AML-193 (cell line): ENCODE data around the gene CCDC71L.

Experiments
- DNase-seq, 2 experiments: peaks; one replicate each; lab custom pipeline; 2025; lab: John Stamatoyannopoulos, UW

Gene CCDC71L

DNA sequence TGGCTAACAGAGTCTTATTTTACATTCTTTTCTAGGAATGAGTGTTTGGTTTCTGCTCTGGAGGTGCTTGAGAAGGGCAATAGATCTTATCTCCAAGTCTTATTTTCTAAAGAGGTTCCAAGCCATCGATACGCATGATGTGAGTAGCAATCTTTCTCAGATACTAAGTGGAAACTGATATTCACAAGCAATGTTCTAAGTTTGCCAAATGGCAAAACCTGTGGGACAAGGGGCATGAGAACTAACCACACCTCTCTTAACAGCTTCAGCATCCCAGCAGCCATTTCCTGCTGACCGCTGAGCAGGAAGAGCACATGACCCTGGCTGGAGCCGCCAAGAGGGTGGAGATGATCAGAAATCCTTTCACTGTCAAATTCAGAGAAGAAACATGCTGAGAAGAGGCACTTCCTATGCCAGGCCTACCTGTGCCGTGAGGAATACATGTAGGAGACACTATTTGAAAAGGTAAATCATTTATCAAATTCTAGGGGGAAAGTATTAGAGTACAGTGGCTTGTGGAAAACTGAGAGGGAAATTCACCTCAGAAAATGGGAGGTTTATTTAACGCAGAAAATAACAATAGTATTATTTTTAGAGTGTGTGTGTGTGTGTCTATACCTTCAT is 35.2 kb downstream of the CCDC71L start:
- no peak for DNase-seq

DNA sequence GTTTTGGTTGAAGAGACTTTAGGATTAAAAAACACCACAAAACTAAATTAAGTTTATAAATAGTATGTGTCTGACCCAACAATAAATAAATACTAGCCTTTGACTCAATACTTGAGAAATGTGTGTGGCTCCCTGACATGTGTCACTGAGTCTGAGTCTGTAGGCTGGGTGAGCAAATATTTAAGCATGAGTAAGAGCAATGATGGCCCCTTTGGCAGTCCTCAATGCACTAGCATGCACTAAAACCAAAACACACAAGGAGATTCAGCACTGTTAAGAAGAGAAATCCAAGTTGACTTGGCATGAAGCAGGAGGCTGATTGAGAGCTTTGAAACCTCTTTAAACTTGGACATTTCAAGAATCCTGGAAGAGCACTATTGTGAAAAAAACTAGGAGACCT is 37.1 kb downstream of the CCDC71L start:
- no peak for DNase-seq

DNA sequence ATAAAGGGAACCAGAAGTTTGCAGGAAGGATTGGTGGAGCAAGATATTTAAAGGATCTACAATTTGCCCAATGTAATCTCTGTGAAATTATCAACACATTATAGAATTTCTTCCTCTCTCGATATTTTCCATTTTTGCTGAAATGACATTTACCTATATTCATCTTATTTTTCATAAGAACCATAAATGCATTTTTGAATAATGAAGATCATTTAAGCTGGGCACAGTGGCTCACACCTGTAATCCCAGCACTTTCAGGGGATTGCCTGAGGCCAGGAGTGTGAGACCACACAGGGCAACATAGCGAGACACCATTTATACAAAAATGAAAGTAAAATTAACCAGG is 37.7 kb downstream of the CCDC71L start:
- no peak for DNase-seq

DNA sequence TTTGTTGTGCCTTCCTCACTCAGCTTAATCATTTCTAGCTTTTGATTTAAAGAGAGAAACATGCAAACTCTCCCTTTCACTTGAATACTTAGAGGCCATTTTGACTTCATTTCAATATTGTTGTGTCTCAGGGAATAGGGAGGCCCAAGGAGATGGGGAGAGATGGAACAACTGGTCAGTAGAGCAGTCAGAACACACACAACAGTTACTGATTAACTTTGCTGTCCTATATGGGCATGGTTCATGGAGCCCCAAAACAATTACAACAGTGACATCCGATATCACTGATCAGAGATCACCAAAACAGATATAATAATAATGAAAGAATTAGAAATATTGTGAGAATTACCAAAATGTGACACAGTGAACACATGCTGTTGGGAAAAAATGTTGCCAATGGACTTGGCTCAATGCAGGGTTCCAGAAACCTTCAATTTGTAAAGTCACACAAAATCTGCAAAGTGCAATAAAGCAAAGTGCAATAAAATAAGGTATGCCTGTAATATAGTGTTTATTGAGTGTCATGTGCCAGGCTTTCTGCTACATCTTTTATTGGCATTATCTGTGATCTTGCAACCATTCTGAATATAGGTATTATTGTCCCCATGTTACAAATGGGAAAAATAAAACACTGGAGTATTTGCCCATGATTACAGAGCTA is 38.2 kb downstream of the CCDC71L start:
- no peak for DNase-seq

DNA sequence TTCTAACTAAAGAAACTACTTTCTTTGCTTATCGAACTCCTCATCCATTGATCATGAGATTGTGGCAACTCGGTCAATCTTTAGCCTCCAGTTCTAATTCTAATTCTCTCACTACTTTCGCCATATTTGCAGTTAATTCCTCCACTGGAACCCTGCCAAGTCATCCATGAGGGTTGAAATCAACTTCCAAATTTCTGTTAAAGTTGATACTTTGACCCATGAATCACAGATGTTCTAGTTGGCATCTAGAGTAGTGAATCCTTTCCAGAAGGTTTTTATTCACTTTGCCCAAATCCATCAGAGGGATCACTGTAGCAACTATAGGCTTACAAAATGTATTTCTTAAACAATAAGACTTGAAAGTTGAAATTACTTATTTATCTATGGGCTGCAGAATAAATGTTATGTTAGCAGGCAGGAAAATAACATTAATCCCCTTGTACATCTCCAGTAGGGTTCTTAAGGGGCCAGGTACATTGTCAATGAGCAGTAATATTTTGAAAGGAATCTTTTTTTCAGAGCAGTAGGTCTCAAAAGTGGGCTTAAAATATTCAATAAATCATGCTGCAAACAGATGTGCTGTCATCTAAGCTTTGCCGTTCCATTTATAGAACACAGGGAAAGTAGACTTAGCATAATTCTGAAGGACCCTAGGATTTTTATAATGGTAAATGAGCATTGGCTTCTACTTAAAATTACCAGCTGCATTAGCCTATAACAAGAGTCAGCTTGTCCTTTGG is 39.4 kb downstream of the CCDC71L start:
- no peak for DNase-seq

DNA sequence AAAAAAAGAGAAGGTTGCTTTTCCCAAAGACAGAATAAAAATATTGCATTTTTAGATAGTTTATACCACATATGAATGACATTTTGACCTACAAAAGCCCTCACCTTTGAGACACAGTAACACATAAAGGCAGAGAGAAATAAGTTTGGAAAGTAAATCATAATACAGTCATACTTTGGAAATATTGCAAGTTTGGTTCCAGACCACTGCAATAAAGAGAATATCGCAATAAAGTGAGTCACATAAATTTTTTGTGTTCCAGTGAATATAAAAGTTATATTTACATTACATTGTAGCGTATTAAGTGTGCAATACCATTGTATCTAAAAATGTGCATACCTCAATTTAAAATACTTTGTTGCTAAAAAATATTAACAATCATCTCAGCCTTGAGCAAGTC is 40.3 kb downstream of the CCDC71L start:
- no peak for DNase-seq

DNA sequence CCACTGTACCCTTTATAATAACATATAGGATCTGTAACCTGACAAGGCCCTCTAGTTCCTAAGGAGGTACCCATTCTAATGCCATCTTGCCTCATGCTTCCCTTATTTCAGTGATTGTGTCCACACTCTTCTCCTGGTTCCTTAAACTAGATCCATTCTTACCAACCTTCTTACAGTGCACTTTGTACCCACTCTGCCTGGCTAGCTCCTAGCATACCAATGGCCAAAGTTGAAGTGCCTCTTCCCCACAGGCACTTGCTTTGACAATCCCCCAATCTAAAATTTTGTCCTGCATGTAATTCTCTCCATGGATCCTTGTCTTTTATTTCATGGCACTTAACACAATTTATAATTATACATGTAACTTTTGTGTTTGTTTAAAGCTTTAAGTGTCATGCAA is 40.9 kb downstream of the CCDC71L start:
- no peak for DNase-seq

DNA sequence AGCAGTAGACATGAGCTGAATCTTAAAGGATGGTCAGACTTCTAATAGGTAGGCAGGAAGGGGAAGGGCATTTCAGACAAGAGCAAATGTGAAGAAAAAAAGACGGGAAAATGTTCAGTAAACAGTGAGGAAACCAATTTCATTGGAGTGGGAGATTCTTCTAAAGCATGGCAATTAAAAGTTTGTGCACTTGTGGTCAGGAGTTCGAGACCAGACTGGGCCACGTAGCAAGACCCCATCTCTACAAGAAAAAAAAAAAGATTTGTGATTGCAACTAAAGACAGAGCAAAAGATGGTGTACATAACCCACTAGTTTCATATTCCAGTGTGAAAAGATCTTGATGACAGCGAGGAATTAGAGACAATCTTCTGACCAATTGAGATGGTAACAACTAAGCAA is 41.7 kb downstream of the CCDC71L start:
- no peak for DNase-seq

DNA sequence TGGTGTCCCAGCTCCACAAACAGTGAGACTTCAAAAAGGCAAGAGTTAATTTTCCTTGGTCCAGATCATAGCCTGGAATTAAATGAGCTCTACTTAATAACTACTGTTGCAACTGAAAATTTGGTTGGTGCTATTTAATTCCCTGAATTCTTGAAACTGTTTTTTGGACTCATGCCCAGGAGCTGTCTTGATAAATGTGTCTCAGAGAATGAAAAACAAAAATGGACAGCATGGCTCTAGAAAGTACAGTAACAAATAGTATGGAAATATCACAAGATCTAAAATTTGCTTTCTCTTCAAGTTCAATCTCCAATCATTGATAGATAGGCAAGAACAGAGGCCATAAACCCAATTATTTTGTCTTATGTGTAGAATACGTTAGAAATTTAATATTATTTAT is 42.5 kb downstream of the CCDC71L start:
- no peak for DNase-seq

DNA sequence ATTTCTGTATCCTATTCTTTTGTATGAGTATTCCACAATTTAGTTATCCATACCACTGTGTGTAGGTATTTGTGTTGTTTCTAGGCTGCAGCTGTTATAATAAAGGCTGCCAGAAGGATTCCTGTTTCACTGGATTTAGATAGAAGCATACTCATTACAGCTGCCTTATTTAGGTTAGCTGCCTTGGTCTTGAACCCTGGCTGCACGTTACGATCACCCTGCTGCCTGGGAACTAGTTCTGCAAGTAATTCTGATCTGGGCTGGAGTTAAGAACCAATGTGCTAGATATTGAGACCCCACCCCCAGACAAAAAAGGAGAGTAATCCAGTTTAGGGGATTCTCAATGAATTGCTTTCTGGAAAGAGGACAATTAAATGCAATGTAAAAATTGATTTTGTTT is 43.1 kb downstream of the CCDC71L start:
- DNase-seq = no peak

DNA sequence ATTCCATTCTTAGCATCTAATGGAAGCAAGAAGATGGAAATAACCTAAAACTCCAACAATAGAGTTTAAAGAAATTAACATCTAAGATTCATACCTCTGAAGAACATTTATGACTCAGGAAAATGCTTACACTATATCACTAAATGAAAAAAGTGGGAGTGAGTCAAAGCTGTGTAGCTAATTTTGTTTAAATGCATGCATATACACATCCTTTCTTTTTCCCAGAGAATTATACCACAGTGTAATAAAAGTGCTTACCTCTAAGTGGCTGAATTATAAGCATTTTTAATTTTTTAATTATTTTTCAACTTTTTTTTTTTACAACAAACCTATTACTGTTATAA is 44.3 kb downstream of the CCDC71L start:
- DNase-seq = no peak

DNA sequence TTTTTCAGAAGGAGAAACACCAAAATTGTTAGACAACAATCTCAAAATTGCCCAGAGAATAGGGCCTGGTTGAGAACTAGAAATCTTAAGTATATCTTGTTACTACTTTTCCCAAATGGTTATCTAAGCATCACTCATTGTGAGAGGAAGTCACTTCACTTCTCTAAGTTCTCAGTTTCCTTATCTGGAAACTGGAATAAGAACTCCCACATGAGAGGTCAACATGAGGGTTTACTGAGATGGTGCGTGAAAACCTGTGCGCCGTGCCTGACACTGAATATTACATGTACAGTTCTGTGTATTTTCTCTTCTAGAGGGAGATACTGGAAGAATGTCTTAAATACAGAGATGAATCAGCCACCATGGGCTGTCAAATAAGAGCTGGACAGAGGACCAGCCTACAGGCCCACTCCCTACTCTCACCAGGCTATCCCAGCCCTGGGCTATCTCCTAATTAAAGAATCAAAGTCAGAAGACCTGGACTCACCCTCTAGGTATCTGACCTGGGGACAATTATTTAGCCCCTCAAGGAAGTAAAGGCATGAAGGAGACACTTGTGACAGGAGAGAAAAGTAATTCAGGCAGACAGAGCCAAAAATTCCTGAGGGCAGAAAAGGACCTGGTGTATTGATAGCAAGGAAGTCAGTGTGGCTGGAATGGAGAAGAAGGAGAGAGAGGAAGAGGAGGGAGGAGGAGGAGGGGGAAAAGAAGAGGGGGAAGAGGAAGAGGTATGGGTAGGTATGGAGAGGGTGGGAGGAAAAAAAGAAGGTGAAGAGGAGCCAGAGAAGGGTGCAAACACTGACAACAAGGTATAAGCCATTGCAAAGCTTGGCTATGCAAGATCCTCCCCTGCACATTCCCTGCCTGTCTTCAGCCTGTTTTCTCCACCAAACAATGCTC is 44.9 kb downstream of the CCDC71L start:
- no peak for DNase-seq

DNA sequence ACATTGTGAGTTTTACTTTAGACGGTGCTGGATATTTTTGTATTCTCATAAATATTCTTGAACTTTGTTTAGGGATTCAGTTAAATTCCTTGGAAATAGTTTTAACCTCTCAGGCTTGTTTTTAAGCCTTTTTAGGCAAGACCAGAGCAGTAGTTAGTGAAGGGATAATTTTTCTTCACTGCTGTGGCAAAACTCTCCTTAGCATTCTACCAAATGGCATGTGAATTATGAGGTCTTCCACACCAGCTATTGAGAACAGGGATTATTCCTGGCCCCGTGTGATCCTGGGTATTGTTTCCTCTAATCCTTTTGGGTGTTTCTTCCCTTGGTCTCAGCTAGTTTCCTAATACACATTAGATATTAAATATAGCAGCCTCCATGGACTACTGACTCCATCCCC is 46.2 kb downstream of the CCDC71L start:
- no peak for DNase-seq

DNA sequence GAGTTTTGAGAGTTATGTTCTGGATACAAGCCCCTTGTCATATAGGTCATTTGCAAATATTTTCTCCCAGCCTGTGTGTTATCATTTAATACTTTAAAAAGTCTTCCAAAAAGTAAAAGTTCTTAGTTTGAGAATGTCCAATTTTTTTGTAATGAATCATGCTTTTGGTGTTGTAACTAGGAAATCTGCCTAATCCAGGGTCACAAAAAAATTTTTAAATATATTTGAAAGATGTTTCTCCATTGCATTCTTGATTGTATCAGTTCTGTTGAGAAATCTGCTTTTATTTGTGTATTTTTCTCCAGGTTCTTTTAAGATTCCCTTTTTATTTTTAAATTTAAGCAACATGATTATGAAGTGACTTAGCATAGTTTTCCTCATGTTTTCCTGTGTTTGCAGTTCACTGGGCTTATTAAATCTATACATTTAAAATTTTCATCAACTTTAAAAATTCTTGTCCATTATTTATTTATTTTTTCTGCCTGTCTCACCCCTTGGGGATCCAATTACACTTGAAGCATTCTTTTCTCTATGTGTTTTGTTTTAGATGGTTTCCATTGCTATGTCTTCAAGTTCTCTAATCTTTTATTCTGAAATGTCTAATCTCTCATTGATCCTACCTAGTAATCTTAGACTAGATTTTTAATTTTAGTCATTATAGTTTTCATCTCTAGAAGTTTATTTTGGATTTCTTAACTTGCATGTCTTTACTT is 47.0 kb downstream of the CCDC71L start:
- DNase-seq = no peak

DNA sequence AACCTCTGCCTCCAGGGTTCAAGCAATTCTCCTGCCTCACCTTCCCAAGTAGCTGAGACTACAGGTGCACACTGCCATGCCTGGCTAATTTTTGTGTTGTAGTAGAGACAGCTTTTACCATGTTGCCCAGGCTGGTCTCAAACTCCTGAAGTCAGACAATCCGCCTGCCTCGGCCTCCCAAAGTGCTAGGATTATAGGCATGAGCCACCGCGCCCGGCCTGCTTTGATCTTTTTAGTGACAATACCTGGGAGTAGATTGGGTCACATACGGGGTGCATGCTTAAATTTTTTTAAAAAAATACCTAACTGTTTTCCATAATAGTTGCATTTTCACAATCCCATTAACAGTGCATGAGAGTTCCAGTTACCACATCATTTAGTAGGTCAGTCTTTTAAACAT is 47.7 kb downstream of the CCDC71L start:
- no peak for DNase-seq

DNA sequence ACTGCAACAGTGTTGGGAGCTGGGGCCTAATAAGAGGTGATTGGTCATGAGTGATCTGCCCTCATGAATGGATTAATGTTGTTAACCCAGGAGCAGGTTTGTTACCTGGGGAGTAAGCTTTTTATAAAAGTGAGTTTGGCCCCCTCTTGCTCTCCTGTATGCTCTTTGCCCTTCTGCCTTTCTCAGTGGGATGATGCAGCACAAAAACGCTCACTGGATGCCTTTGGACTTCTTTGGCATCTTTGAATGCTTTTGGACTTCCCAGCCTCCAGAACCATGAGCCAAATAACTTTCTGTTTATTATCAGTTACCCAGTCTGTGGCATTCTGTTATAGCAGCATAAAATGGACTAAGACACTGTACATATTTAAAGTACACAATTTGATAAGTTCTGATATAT is 48.5 kb downstream of the CCDC71L start:
- no peak for DNase-seq

DNA sequence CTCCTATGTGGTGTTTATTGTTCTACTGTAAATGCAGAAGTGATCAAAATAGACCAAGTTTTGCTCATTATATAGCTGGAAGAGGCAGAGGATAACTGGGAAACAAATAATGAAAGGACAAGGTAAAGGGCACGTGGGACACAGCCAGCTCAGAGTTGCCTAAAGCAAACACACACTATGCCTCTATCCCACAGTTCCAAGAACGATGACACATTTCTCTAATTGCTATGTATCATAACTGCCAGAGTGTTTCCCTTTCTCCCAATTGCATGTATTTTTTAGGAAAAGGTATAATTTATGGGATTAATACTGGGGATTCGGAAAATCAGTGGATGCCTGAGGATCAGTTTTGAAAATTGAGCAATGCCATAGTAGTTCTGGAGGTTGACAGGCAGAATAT is 49.0 kb downstream of the CCDC71L start:
- DNase-seq = no peak

DNA sequence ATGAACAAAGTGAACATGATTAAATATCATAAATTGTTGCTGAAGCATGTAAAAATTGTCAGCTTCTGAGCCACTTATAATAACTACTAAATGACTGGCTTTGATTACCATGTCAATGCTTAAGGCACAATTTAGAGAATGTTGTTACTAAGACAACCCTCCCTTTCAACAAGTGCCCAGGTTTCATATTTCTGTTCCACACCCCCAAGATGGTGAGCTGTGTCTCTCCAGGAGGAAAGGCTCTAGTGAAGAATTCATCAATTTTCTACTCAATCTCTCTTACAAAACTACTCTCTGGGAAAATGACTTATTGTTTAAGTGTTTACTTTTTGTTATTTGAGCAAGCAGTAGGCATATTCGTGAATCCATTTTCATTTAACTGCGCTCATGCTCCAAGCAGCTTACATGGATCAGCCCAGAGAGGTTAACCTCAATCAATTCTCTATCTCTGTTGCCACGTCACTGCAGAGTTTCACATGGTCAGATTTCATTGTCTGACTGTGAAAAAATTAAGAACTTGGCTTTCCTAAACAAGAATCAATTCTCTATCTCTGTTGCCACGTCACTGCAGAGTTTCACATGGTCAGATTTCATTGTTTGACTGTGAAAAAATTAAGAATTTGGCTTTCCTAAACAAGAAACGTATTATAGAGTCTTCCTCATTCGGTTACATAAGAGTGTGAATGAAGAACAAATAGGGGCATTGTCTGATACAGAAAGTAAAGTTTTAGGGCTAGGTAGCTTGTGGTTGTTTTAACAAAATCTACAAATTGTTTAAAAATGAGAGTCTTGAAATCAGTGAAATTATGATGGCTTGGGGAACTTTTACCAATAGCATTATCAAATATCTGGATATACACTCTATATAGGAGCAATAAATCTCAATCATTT is 49.7 kb downstream of the CCDC71L start:
- no peak for DNase-seq

DNA sequence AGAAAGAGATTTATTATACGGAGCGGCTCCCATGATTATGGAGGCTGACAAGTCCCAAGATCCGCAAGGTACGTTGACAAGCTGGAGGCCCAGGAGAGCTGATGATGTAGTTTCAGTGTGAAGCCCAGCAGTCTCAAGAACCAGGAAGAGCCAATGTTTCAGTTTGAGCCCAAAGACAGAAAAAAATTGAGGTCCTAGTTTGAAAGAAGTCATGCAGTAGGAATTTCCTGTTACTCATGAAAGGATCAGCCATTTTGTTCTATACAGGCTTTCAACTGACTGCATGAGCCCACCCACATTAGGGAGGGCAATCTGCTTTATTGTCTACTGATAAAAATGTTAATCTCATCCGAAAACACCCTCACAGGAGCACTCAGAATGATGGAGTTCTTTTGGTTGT is 51.5 kb downstream of the CCDC71L start:
- no peak for DNase-seq

DNA sequence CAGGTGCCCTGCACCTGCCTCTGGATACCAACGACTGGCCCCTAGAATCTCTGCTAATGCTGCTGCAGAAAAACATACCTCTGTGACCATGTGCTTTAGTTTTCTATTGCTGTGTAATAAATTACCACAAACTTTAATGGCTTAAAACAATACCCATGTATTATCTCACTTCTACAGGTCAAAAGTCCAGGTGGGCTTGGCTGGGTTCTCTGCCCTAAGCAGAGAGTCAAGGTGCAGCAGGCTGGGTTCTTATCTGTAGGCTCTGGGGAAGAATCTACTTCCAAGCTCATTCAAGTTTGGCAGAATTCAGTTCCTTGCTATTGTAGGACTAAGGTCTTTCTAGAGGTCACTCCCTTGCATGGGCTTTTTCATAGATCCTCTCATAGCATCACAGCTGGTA is 52.3 kb downstream of the CCDC71L start:
- no peak for DNase-seq
